SK-N-SH treated with all-trans-retinoic acid at 6 μM for 48 hours (cell line): ENCODE measurements around the gene FAM111B.

Source experiments
- ATAC-seq: fragments of 200-7000 bp; cut with Tn5 transposase; 3 replicates; pipeline ENCODE4 v1.9.1; 2020; ENCODE audit warnings: mild to moderate bottlenecking, moderate library complexity
- ARNTL ChIP-seq: fragments of 450-650 bp; formaldehyde crosslinking; IDR thresholded peaks from 2 replicates; pipeline ENCODE4 v1.5.0; 2020; ENCODE audit warnings: low read depth, mild to moderate bottlenecking, moderate library complexity, borderline replicate concordance
- BACH2 ChIP-seq: fragments of 250-450 bp; sonication (Bioruptor Pico); IDR thresholded peaks from 2 replicates; pipeline ENCODE4 v1.9.0; 2021; ENCODE audit warnings: mild to moderate bottlenecking, borderline replicate concordance
- CSDC2 ChIP-seq: fragments of 250-450 bp; sonication (Bioruptor Pico); IDR thresholded peaks from 2 replicates; pipeline ENCODE4 v1.5.0; 2020; ENCODE audit warnings: mild to moderate bottlenecking, moderate library complexity
- CSRNP3 ChIP-seq: fragments of 250-450 bp; sonication (Bioruptor Pico); IDR thresholded peaks from 2 replicates; pipeline ENCODE4 v1.5.1; 2021; ENCODE audit warnings: mild to moderate bottlenecking, moderate library complexity
- ESRRG ChIP-seq: fragments of 250-450 bp; sonication (Bioruptor Pico); IDR thresholded peaks from 2 replicates; pipeline ENCODE4 v1.6.1; 2021; ENCODE audit warnings: mild to moderate bottlenecking
- GLIS3 ChIP-seq: fragments of 250-450 bp; sonication (Bioruptor Pico); IDR thresholded peaks from 2 replicates; pipeline ENCODE4 v1.5.0; 2020; ENCODE audit warnings: mild to moderate bottlenecking, moderate library complexity
- OSR1 ChIP-seq: fragments of 250-450 bp; sonication (Bioruptor Pico); IDR thresholded peaks from 2 replicates; pipeline ENCODE4 v1.8.0; 2022; ENCODE audit warnings: moderate library complexity, mild to moderate bottlenecking, inconsistent platforms
- PATZ1 ChIP-seq: fragments of 250-450 bp; sonication (Bioruptor Pico); IDR thresholded peaks from 2 replicates; pipeline ENCODE4 v1.8.0; 2020; ENCODE audit warnings: mild to moderate bottlenecking, moderate library complexity, borderline replicate concordance
- POU6F1 ChIP-seq: fragments of 250-450 bp; sonication (Bioruptor Pico); IDR thresholded peaks from 2 replicates; pipeline ENCODE4 v1.8.0; 2021; ENCODE audit warnings: low read depth, mild to moderate bottlenecking, moderate library complexity, borderline replicate concordance
- PPARA ChIP-seq: fragments of 250-450 bp; sonication (Bioruptor Pico); IDR thresholded peaks from 2 replicates; pipeline ENCODE4 v1.5.0; 2020; ENCODE audit warnings: mild to moderate bottlenecking, borderline replicate concordance
- RARB ChIP-seq: fragments of 250-450 bp; sonication (Bioruptor Pico); IDR thresholded peaks from 2 replicates; pipeline ENCODE4 v1.8.0; 2021; ENCODE audit warnings: mild to moderate bottlenecking, moderate library complexity
- SNAI2 ChIP-seq: fragments of 250-450 bp; sonication (Bioruptor Pico); IDR thresholded peaks from 2 replicates; pipeline ENCODE4 v1.5.0; 2020; ENCODE audit warnings: mild to moderate bottlenecking, moderate library complexity
- TCF4 ChIP-seq: fragments of 250-450 bp; sonication (Bioruptor Pico); IDR thresholded peaks from 2 replicates; pipeline ENCODE4 v1.8.0; 2021; ENCODE audit warnings: mild to moderate bottlenecking, moderate library complexity, borderline replicate concordance
- TOX ChIP-seq: fragments of 250-450 bp; sonication (Bioruptor Pico); IDR thresholded peaks from 2 replicates; pipeline ENCODE4 v1.8.0; 2021; ENCODE audit warnings: mild to moderate bottlenecking, moderate library complexity, borderline replicate concordance
- TSHZ2 ChIP-seq: fragments of 250-450 bp; sonication (Bioruptor Pico); IDR thresholded peaks from 2 replicates; pipeline ENCODE4 v1.5.0; 2020; ENCODE audit warnings: mild to moderate bottlenecking, moderate library complexity
- ZC3H10 ChIP-seq: fragments of 250-450 bp; sonication (Bioruptor Pico); IDR thresholded peaks from 2 replicates; pipeline ENCODE4 v1.5.1; 2021; ENCODE audit warnings: mild to moderate bottlenecking, moderate library complexity
- ZFP3 ChIP-seq: fragments of 250-450 bp; sonication (Bioruptor Pico); IDR thresholded peaks from 2 replicates; pipeline ENCODE4 v1.5.0; 2020; ENCODE audit warnings: mild to moderate bottlenecking, moderate library complexity
- ZNF70 ChIP-seq: fragments of 450-650 bp; formaldehyde crosslinking; IDR thresholded peaks from 2 replicates; pipeline ENCODE4 v1.5.0; 2020; ENCODE audit warnings: mild to moderate bottlenecking, moderate library complexity
- ZNF8 ChIP-seq: fragments of 450-650 bp; formaldehyde crosslinking; IDR thresholded peaks from 2 replicates; pipeline ENCODE4 v1.5.0; 2020; ENCODE audit warnings: mild to moderate bottlenecking, moderate library complexity

Gene FAM111B

GRCh38 chr11:59069087-59069486 is 38.0 kb upstream of the FAM111B start:
- TF ChIP-seq CSDC2 (CRISPR knock-in tag) (no peak), TSHZ2 (CRISPR knock-in tag) (no peak), ARNTL (CRISPR knock-in tag) (no peak), RARB (no peak), CSRNP3 (CRISPR knock-in tag) (no peak), SNAI2 (CRISPR knock-in tag) (no peak), BACH2 (CRISPR knock-in tag) (no peak), OSR1 (CRISPR knock-in tag) (no peak), POU6F1 (CRISPR knock-in tag) (no peak), ZNF70 (CRISPR knock-in tag) (no peak), ZC3H10 (CRISPR knock-in tag) (no peak), PPARA (CRISPR knock-in tag) (no peak), TOX (CRISPR knock-in tag) (no peak)

GRCh38 chr11:59076876-59077571 is 30.0 kb upstream of the FAM111B start:
- ATAC-seq: no peak
- TF ChIP-seq RARB: no peak
- no peak for TF ChIP-seq BACH2 (CRISPR knock-in tag)
- TF ChIP-seq ESRRG (CRISPR knock-in tag): no peak
- TF ChIP-seq OSR1 (CRISPR knock-in tag): no peak
- TF ChIP-seq TOX (CRISPR knock-in tag): no peak
- TF ChIP-seq CSRNP3 (CRISPR knock-in tag): no peak
- no peak for TF ChIP-seq CSDC2 (CRISPR knock-in tag)
- no peak for TF ChIP-seq PATZ1 (CRISPR knock-in tag)
- no peak for TF ChIP-seq GLIS3 (CRISPR knock-in tag)

More at GRCh38 chr11:59069087-59069486, 38.0 kb upstream of the FAM111B start:
- no peak for ATAC-seq

- no peak for TF ChIP-seq TCF4 (CRISPR knock-in tag)
- no peak for TF ChIP-seq OSR1 (CRISPR knock-in tag)
- no peak for TF ChIP-seq ZFP3 (CRISPR knock-in tag)
- no peak for TF ChIP-seq ZNF8
- no peak for TF ChIP-seq RARB
- no peak for TF ChIP-seq PPARA (CRISPR knock-in tag)
- TF ChIP-seq CSDC2 (CRISPR knock-in tag): no peak
- TF ChIP-seq ESRRG (CRISPR knock-in tag): no peak
- ATAC-seq: no peak
Measured at GRCh38 chr11:59078435-59078834, 28.6 kb upstream of the FAM111B start.
